Right kidney (tissue), 1 donor: ENCODE results near the gene BTBD9.

Experiments used
- DNase-seq: peaks from one replicate; pipeline ENCODE4 v3.0.0-alpha.2; 2016

The BTBD9 gene

DNA sequence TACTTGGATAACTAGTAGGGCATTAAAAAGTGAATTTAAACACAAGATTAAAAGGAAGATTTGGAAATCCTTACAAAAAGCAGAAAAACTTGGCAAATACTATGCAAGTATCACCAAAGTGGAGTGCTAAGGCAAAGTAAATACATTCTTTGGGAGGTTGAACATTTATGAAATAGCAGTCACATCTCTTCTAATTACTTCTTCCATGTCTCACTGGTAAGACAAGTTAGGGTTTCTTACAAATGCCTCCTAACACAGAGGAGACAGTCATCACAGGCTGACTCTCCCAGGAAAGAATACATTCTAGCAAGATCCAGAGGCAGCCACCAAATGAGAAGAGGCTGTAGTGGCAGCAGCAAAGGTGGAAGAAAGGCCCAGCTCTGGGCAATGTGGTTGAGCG is 298.2 kb downstream of the BTBD9 start:
- no peak for DNase-seq

GRCh38 chr6:38339914-38340313 is 299.8 kb downstream of the BTBD9 start:
- no peak for DNase-seq

GRCh38 chr6:38337819-38338465 is 301.8 kb downstream of the BTBD9 start:
- no peak for DNase-seq

GRCh38 chr6:38336922-38337321 is 302.8 kb downstream of the BTBD9 start:
- no peak for DNase-seq

DNA sequence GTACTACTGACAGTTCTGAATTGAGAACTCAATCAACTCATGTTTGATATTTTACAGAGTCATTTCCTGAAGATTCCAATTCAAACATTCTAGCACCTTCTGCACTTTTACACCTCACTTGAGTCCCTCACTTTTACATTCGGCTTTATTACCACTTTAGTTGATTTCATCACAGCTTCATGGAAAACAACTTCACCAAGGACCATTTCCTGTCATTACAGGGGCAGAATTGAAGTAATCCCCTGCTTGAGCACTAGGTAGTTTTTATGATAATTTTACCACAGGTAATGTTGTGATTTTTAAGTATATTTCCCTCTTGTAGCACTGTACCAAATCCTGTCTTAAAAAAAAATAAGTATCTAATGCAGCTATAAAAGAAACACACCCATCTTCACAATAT is 312.9 kb downstream of the BTBD9 start:
- no peak for DNase-seq

DNA sequence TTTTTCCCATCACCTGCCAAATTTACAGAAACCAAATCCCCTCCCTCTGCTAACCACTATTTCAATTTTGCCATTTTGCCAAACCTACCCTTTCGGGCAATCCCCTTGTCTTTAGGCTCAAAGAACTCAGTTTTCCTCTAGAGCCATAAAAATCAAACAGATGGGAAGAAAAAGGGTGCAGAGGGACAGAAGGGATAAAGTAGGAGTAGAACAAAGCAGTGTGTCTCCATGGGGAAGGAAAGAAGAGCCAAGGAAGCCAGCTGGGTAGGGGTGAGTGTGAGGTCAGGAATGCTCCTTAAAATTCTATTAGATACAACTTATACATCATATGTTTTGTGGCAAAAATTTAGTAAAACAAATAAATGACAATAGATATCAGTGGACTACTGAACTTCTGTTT is 316.5 kb downstream of the BTBD9 start:
- no peak for DNase-seq

DNA sequence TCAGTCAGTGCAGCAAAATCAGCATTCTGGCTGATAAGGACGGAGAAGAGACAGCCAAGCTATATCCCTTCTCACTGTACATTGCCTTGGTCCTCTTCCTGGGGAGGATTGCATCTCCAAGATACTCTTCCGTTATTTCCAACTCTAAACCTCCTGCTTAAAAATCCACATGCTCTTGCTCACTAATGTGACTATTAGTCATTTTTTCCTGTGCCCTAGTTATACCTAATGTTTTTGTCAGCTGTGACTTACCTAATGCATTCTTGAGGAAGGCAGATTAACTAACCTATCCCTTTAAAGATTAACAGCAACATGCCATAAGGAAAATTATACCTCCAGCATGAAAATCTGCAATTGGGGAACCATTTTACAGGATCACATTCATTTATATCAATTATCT is 317.6 kb downstream of the BTBD9 start:
- DNase-seq = no peak

- no peak for DNase-seq
Measured at GRCh38 chr6:38320843-38321242, 318.9 kb downstream of the BTBD9 start.

DNA sequence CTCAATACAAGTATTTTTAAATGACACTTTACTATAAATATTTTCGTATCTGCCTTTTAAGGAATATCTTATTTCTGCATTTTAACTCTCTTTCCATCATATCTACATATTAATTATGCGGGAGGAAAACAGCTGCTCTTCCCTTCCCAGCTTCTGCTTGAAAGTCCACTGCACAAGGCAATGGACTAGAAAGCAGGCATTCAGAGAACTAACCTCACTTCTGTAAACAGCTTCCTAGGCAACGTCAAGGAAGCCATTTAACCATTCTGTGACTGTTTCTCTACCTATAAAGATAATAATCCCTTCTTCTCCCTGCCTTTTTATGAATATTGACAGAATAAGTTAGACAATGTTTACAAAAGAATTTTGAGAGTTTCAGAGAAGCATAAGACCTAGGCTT is 319.4 kb downstream of the BTBD9 start:
- DNase-seq = no peak

DNA sequence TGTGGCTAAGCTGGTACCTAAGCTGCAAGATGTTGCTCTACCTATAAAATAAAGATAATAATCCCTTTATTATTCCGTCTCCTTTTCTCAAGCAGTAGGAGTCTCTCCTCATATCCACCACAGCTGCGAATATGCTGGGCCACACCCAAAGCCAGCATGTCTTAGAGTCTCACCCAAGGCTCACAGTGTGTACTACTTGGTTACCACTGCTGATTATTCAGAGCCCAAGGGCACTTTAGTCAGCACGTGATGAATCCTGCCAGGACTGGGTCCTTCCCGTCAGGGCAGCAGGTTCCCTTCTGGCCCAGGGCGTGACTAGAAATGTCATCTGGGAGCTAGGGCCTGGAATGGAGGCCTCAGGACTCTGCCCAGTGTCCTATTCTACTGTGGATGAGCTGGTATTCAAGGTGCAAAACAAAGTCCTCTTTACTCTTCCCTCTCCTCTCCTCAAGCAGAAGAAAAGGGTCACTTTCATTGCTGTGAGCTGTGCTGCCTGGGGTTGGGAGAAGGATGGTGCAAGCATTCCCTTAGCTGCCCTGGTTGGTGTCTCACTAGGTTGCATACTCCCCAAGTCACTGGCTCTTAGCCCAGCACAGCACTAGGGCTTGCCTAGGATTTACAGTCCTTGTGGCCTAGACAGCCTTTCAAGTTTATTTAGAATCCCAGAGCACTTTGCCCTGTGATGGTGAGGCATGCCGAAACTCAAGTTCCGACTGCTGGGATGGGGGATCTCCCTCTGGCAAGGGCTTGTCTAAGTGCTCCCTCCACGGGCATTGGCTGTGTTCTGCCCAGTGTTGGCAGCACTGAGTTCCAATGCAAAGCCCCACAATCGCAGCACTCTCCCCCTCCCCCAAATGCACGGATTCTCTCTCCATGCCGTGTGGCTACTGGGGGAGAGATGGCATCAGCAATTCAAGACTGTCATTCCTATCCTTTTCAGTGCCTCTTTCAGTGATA is 320.2 kb downstream of the BTBD9 start:
- no peak for DNase-seq

GRCh38 chr6:38316099-38316868 is 323.4 kb downstream of the BTBD9 start:
- no peak for DNase-seq

DNA sequence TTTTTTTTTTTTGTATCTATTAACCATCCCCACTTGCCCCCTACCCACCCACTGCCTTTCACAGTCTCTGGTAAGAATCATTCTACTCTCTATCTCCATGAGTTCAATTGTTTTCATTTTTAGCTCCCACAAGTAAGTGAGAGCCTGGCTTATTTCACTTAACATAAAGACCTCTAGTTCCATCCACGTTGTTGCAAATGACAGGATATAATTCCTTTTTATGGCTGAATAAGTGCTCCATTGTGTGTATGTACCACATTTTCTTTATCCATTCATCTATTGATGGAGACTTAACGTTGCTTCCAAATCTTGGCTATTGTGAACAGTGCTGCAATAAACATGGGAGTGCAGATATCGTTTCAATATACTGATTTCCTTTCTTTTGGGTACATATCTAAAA is 328.5 kb downstream of the BTBD9 start:
- DNase-seq = no peak

DNA sequence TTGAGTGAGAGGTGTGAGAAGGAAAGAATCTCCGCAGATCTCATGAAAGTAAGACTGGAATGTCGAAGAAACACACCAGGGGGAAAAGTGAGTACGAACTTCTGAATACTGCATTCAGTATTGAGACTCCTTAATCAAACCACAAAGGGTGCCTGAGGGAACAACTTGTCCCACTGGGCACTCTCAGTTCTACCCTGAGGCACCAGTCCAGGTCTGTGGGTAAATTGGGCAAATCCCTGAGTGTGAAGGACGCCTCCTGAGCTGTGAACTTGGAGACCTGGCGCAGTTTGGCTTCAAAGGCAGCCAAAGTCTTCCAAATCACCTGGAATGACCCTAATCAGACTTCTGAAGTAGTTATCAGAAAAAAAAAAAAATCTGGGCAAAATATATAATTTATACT is 329.7 kb downstream of the BTBD9 start:
- DNase-seq = no peak

DNA sequence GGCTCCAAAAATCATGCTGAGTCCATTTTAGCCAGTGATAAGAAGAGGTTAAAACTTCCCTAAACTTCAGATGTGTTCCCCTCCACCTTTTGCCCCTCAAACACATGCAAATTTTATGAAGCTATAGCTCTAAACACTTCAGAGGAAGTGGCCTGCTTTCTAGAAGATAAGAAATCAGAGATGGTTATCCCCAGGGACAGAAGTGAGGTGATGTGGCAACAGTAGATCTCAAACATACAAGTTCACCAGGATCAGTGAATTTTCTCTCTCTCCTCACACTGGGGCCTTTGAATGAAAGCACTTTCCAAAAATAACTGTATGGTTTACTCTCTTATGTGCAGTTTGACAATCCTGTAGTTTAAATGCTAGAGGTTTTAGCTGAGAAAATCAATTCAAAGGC is 332.0 kb downstream of the BTBD9 start:
- DNase-seq = no peak

DNA sequence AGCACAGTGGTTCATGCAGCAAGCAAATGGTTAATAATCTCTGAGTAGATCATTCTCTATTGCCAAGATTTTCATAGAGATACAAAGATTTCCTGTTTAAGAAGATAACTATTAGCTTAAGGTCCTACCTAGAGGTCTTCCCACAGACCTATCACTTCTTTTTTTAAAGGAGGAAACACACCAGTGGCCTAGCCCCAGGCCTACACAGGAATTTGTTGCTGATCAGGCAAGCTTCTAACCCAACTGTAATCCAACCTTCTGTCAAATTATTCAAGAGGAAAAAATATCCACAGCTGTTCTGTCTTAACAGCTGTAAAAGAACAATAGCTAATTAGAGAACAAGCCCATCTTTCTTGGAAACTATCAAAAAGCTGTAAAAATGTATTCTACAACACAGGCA is 332.8 kb downstream of the BTBD9 start:
- no peak for DNase-seq

DNA sequence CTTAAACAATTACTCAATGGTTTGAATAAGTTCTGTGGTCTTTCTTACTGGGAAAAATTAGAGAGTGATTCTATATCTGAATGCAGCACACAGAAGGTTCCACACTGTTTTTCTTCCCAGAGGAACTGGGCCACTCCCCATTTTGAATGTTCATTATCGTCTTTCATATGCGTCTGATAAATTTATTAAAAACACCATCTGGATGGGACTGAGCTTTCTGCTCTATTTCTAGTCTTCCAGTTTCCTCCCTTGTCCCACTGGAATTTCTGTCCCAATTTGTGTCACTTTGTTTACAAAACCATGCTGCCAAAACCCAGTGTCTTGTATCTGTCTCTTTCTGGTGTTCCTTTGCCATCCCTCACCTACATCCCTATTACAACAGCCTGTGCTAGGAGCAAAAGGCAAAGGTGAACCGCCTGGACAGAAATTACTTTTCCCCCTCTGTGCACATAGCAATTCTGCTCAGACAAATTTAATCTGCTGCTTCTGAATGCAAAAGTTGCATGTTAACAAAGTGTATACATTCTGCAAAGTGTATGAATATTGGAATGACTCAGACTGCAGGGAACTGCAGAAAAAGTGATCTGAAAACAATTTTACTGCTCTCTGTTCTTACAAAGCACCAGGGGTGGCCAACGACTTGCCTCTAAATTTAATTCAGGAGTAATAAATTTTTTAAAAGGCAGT is 333.6 kb downstream of the BTBD9 start:
- DNase-seq = no peak

GRCh38 chr6:38302838-38303237 is 336.9 kb downstream of the BTBD9 start:
- DNase-seq = no peak

DNA sequence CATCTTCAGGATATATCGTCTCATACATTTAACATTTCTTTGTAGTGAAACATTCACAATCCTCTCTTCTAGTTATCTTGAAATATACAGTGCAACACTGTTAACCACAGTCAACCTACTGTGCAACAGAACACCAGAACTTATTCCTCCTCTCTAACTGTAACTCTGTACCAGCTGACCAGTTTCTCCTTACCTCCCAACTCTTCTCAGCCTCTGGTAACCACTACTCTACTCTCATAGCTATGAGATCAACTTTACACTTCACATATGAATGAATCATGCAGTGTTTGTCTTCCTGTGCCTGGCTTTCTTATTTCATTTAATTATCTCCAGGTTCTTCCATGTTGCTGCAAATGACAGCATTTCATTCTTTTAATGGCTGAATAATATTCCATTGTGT is 337.6 kb downstream of the BTBD9 start:
- DNase-seq = no peak

- no peak for DNase-seq
Measured at GRCh38 chr6:38290133-38290799, 349.5 kb downstream of the BTBD9 start.

GRCh38 chr6:38287487-38287886 is 352.2 kb downstream of the BTBD9 start:
- no peak for DNase-seq

DNA sequence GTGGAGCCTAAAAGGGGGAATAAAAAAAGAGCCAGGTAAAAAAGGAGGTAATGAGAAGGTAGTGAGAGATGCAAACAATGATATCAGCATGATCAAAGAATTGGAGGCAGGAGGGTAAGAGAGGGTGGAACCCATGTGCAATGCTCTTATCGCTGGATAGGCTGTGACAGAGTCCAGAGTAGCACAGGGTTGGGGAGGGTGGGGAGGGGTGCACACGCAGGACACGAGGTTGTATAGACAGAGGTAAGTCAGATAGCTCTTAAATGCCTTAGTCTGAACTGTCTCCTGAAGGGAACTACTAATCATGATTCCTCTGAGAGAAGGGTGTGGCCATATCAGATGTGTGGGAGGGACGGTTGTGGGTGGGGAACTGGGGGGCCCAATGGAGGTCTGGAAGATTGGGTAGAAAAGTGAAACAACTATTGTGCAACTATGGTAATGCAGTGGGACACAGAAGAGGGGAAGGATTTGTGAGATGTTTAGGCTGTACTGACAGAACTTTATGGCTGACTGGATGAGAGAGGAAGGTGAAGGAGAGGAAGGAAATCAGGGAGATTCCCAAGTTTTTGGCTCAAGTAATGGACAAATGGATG is 354.8 kb downstream of the BTBD9 start:
- no peak for DNase-seq
